H1 (cell line): ENCODE results near the gene MKRN2OS. TPM values are rescaled to one million over a fixed set of nuclear protein-coding genes. Genes with fewer than 3 reads are reported as not detected.

Experiments used
- CTCF ChIA-PET: fragments of 300-600 bp; sonication (Branson Sonifier 250); formaldehyde crosslinking; loops from one replicate; lab custom pipeline; 2021; ENCODE audit not compliant: partially characterized antibody; lab: Charles Lee
- POLR2A ChIA-PET: fragments of 300-600 bp; sonication (Branson Sonifier 250); formaldehyde crosslinking; loops from one replicate; lab custom pipeline; 2021; ENCODE audit warnings: inconsistent platforms; ENCODE audit not compliant: partially characterized antibody; lab: Charles Lee
- DNase-seq, 2 experiments: peaks; one replicate each; pipeline versions ENCODE4 v3.0.0 to v3.0.0-alpha.2; 2010 to 2022; ENCODE audit warnings: low spot score in 2 of 2, low read depth in 1 of 2, mixed read lengths in 1 of 2
- FAIRE-seq: peaks from 2 replicates; lab custom pipeline; 2011; peaks lifted over from hg19 to GRCh38; lab: Jason Lieb, UNC
- H2AFZ ChIP-seq: 2 replicates; pipeline ENCODE4 v1.8.1; 2012; ENCODE audit warnings: low read length, inconsistent platforms
- H2AK5ac ChIP-seq: 2 replicates; pipeline ENCODE4 v1.6.1; 2013; ENCODE audit warnings: low read depth, low read length
- H2BK120ac ChIP-seq: replicated peaks from 2 replicates; pipeline ENCODE3; 2013; ENCODE audit warnings: low read depth, low read length, inconsistent platforms
- H2BK12ac ChIP-seq: 2 replicates; pipeline ENCODE4 v1.6.1; 2013; ENCODE audit warnings: low read depth, low read length
- H2BK15ac ChIP-seq: 2 replicates; pipeline ENCODE4 v1.6.1; 2013; ENCODE audit warnings: low read length
- H2BK20ac ChIP-seq: 2 replicates; pipeline ENCODE4 v1.6.1; 2013; ENCODE audit warnings: low read length
- H2BK5ac ChIP-seq: 2 replicates; pipeline ENCODE4 v1.6.1; 2013; ENCODE audit warnings: low read depth, low read length
- H3K14ac ChIP-seq: 2 replicates; pipeline ENCODE4 v1.6.1; 2013; ENCODE audit warnings: inconsistent platforms; ENCODE audit not compliant: insufficient read length
- H3K18ac ChIP-seq: 2 replicates; pipeline ENCODE4 v1.6.1; 2013; ENCODE audit warnings: low read length; ENCODE audit errors: extremely low read depth
- H3K23ac ChIP-seq: 2 replicates; pipeline ENCODE4 v1.6.1; 2013; ENCODE audit warnings: inconsistent platforms; ENCODE audit not compliant: insufficient read length
- H3K23me2 ChIP-seq: 2 replicates; pipeline ENCODE4 v1.6.1; 2013; ENCODE audit warnings: low read depth, low read length
- H3K27ac ChIP-seq: 2 replicates; pipeline ENCODE4 v1.6.1; 2011; ENCODE audit warnings: low read depth, low read length, inconsistent platforms
- H3K27me3 ChIP-seq, 4 experiments: replicated peaks in 1 of 4; 1 replicate in 1 of 4; 2 replicates in 3 of 4; pipeline versions ENCODE4 v1.6.1 to v1.8.1; 2011 to 2013; ENCODE audit warnings: low read length in 3 of 4, mild to moderate bottlenecking in 3 of 4, inconsistent platforms in 2 of 4, mixed read lengths in 2 of 4, moderate library complexity in 1 of 4; ENCODE audit not compliant: control insufficient read depth in 3 of 4, insufficient read depth in 3 of 4; ENCODE audit errors: extremely low read depth in 1 of 4
- H3K36me3 ChIP-seq, 4 experiments: 2 replicates each; pipeline versions ENCODE4 v1.6.1 to v1.8.1; 2011 to 2013; ENCODE audit warnings: mild to moderate bottlenecking in 4 of 4, low read length in 3 of 4, moderate library complexity in 2 of 4, control low read depth in 1 of 4, inconsistent platforms in 1 of 4; ENCODE audit not compliant: insufficient read depth in 4 of 4, control insufficient read depth in 2 of 4
- H3K4ac ChIP-seq: replicated peaks from 2 replicates; pipeline ENCODE3; 2013; ENCODE audit warnings: low read length, low read depth, mixed read lengths, inconsistent platforms; ENCODE audit not compliant: insufficient read length
- H3K4me1 ChIP-seq, 4 experiments: replicated peaks in 1 of 4; 1 replicate in 1 of 4; 2 replicates in 3 of 4; pipeline versions ENCODE4 v1.6.1 to v1.8.1; 2011 to 2013; ENCODE audit warnings: low read length in 3 of 4, inconsistent platforms in 2 of 4, mixed read lengths in 1 of 4; ENCODE audit not compliant: insufficient read depth in 4 of 4, control insufficient read depth in 3 of 4
- H3K4me2 ChIP-seq, 2 experiments: 2 replicates each; pipeline versions ENCODE4 v1.6.1 to v1.8.1; 2011 to 2013; ENCODE audit warnings: low read depth in 2 of 2, low read length in 2 of 2, control low read depth in 1 of 2, inconsistent platforms in 1 of 2, mild to moderate bottlenecking in 1 of 2; ENCODE audit not compliant: insufficient read depth in 1 of 2
- H3K4me3 ChIP-seq, 4 experiments: fragments of 200-600, 300-600 bp in 1 of 4; sonication (generic), shearing (Covaris generic), sonication (Bioruptor Twin) in 1 of 4; 2 replicates each; pipeline versions ENCODE4 v1.5.1 to v1.8.1; 2011 to 2016; ENCODE audit warnings: low read length in 4 of 4, low read depth in 3 of 4, control low read depth in 2 of 4, inconsistent platforms in 2 of 4, mild to moderate bottlenecking in 2 of 4, mixed read lengths in 1 of 4, moderate library complexity in 1 of 4; ENCODE audit not compliant: insufficient read depth in 2 of 4; ENCODE audit errors: extremely low read depth in 1 of 4
- H3K56ac ChIP-seq: replicated peaks from 2 replicates; pipeline ENCODE3; 2013; ENCODE audit warnings: low read depth, mild to moderate bottlenecking, mixed read lengths, low read length, inconsistent platforms; ENCODE audit not compliant: insufficient read length
- H3K79me1 ChIP-seq: 2 replicates; pipeline ENCODE4 v1.6.1; 2013; ENCODE audit warnings: low read depth, low read length, control low read depth
- H3K79me2 ChIP-seq, 2 experiments: 2 replicates each; pipeline versions ENCODE4 v1.6.1 to v1.8.1; 2012 to 2013; ENCODE audit warnings: low read length in 2 of 2, mild to moderate bottlenecking in 2 of 2, inconsistent platforms in 1 of 2; ENCODE audit not compliant: insufficient read depth in 2 of 2, control insufficient read depth in 1 of 2
- H3K9ac ChIP-seq, 4 experiments: replicated peaks in 1 of 4; 1 replicate in 1 of 4; 2 replicates in 3 of 4; pipeline versions ENCODE4 v1.6.1 to v1.8.1; 2011 to 2013; ENCODE audit warnings: low read depth in 3 of 4, low read length in 3 of 4, control low read depth in 2 of 4, mild to moderate bottlenecking in 2 of 4, moderate library complexity in 2 of 4, inconsistent platforms in 1 of 4; ENCODE audit errors: extremely low read depth in 1 of 4
- H3K9me3 ChIP-seq, 2 experiments: 2 replicates each; pipeline versions ENCODE4 v1.6.1 to v1.8.1; 2012 to 2013; ENCODE audit warnings: mild to moderate bottlenecking in 2 of 2, moderate library complexity in 2 of 2, control low read depth in 1 of 2, inconsistent platforms in 1 of 2, low read depth in 1 of 2, low read length in 1 of 2, mixed read lengths in 1 of 2; ENCODE audit not compliant: insufficient read depth in 2 of 2
- H4K20me1 ChIP-seq, 2 experiments: replicated peaks in 1 of 2; 2 replicates each; pipeline versions ENCODE3 to v1.8.1; 2011 to 2013; ENCODE audit warnings: inconsistent platforms in 2 of 2, low read length in 2 of 2, mild to moderate bottlenecking in 1 of 2; ENCODE audit not compliant: insufficient read depth in 2 of 2, control insufficient read depth in 1 of 2
- H4K5ac ChIP-seq: 2 replicates; pipeline ENCODE4 v1.6.1; 2013; ENCODE audit warnings: low read length, low read depth, mixed read lengths, inconsistent platforms; ENCODE audit not compliant: insufficient read length
- H4K8ac ChIP-seq: 2 replicates; pipeline ENCODE4 v1.8.0; 2013; ENCODE audit warnings: mild to moderate bottlenecking, moderate library complexity, low read length, inconsistent platforms; ENCODE audit not compliant: insufficient read depth; ENCODE audit errors: extremely low read depth
- H4K91ac ChIP-seq: replicated peaks from 2 replicates; pipeline ENCODE3; 2013; ENCODE audit warnings: low read length, mixed read lengths, inconsistent platforms; ENCODE audit not compliant: insufficient read length
- JUN ChIP-seq: IDR thresholded peaks from 2 replicates; pipeline ENCODE4 v1.6.1; 2011; ENCODE audit warnings: low read depth, mild to moderate bottlenecking, improper control_type of control experiment, low read length
- KDM4A ChIP-seq: IDR thresholded peaks from one replicate; pipeline ENCODE4 v1.7.1; 2012; ENCODE audit warnings: low read depth, mild to moderate bottlenecking, moderate library complexity, low read length, inconsistent platforms; ENCODE audit not compliant: severe bottlenecking
- RAD21 ChIP-seq, 2 experiments: IDR thresholded peaks in 1 of 2; conservative IDR thresholded peaks in 1 of 2; 2 replicates each; pipeline ENCODE4 v1.6.1; 2011; ENCODE audit warnings: low read depth in 2 of 2, low read length in 2 of 2, improper control_type of control experiment in 1 of 2, inconsistent platforms in 1 of 2, mild to moderate bottlenecking in 1 of 2, moderate library complexity in 1 of 2
- WGBS, 2 experiments: shearing (Covaris generic) in 1 of 2; methylation state at CpG; one replicate each; pipeline versions ENCODE4 v1.1.6 to v1.1.7; 2013 to 2015; ENCODE audit warnings: low lambda C conversion rate in 2 of 2, mixed read lengths in 2 of 2, inconsistent platforms in 1 of 2, low coverage in 1 of 2, missing lambda C conversion rate in 1 of 2; ENCODE audit not compliant: insufficient replicate concordance in 2 of 2, insufficient coverage in 1 of 2, insufficient read length in 1 of 2; ENCODE audit errors: extremely low coverage in 1 of 2, missing lambda C conversion rate in 1 of 2; 5-methylcytosine and 5-hydroxymethylcytosine counted together
- polyA plus RNA-seq, 7 experiments: library from polyadenylated mRNA; depleted of rRNA in 3 of 7; stranded (reverse) in 5 of 7; unstranded in 2 of 7; fragments of >200 nt in 5 of 7; fragments of 200-250 nt in 2 of 7; gene quantifications; 1 replicate in 5 of 7; 2 replicates in 1 of 7; 4 replicates in 1 of 7; pipeline versions ENCODE4 v1.2.1 to v1.2.3, GENCODE V29; 2011 to 2013; ENCODE audit warnings: missing spikeins in 2 of 7, mixed read lengths in 2 of 7
- total RNA-seq: library from RNA; stranded (reverse); fragmentation: NEBNext Ultra II Directional; extraction: Animal tissue kit (Norgen Biotek cat#: 25700); gene quantifications from 2 replicates; pipeline ENCODE4 v1.2.1, GENCODE V29; 2021

Gene MKRN2OS
- total and polyA plus RNA-seq, 2 of the 8 experiments (the other 6 are each of a cell fraction or from before 2014, with no cell fraction given): 0.15 to 0.41 TPM

DNA sequence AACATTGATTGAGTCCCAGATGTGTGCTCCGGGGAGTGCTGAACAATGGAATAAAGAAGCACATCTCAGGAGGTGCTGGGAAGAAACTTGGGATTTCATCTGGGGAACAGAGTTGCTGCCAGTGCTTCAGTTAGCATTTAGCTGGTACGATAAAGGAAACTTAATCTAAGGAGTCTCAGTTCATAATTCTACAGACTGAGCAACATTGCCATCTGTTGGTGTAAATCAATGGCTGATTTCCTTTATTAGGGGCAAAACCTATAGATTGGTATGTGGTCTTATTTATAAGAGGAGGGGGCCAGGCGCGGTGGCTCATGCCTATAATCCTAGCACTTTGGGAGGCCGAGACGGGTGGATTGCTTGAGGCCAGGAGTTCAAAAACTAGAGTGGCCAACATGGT is 8.9 kb downstream of the MKRN2OS start:
- POLR2A ChIA-PET: no interaction called here
- Histone ChIP-seq H3K36me3 (peaks cover 3 to 24% (median 8%) of the 10 kb centered on the region in 4 experiments; a peak in 5 of 8 replicates), H3K9me3 (no peaks in the 10 kb centered on the region), H2BK12ac (no peak overlapping the region), H3K9ac (no peak overlapping the region), H3K27ac (no peak overlapping the region), H4K8ac (no peak overlapping the region), H3K27me3 (no peaks in the 10 kb centered on the region), H2BK5ac (no peak overlapping the region), H3K56ac (no peak overlapping the region), H3K4me1 (no peaks in the 10 kb centered on the region), H3K18ac (no peak overlapping the region), H3K4ac (no peak overlapping the region), H3K14ac (no peak overlapping the region), H3K79me1 (no peaks in the 10 kb centered on the region), H2BK15ac (no peak overlapping the region), H3K4me3 (no peak overlapping the region), H2AFZ (no peak overlapping the region), H4K5ac (no peak overlapping the region), H2BK120ac (no peak overlapping the region), H3K4me2 (no peak overlapping the region), H4K20me1 (no peaks in the 10 kb centered on the region), H4K91ac (no peak overlapping the region), H3K23ac (no peak overlapping the region), H2BK20ac (no peak overlapping the region), H3K79me2 (no peaks in the 10 kb centered on the region), H3K23me2 (no peaks in the 10 kb centered on the region), H2AK5ac (no peak overlapping the region)
- TF ChIP-seq RAD21 (IDR thresholded peaks at IDR 0.05 in 1 of 2, conservative IDR thresholded peaks at IDR 0.05 in 1 of 2; ENCODE audit: low read depth in 2 of 2, low read length in 2 of 2) (0 out of 4 replicates have a peak, but pooled peaks of 1 of the 2 experiments have one; percentile 11), JUN (no peak), KDM4A (no peak)
- FAIRE-seq (no peak), DNase-seq (no peak)
- CTCF ChIA-PET: interaction anchor here (0.8 to 1.5 kb wide), 4 partner anchors 10 to 401 kb away, joined by 3 to 4 read pairs (median 4); no protein-coding TSS in a partner anchor
- 95% methylated on average over 6 of the region's 6 CpGs; no CpG with 5 or more reads in 1 of the 2 experiments for WGBS, 2 experiments
